Measurements from ENCODE around the gene HIVEP2.
"Not testable (repeated sequence)": the region's sequence is repeated elsewhere in the genome, so short reads cannot be mapped to it uniquely, and the experiment has no call there.

The HIVEP2 gene

GRCh38 chr6:142945049-142945445 lies at the start of gene HIVEP2:
Gene HIVEP2, minus strand, starts transcription at chr6:142945176. Its CDS starts 170,438 bp downstream, at chr6:142774738.
- peak within 1 kb of the TSS; percentile 58 for H3K4me3 ChIP-seq
- no peaks in the 10 kb centered on the region for H3K27me3 ChIP-seq (ENCODE audit: low read depth)
- no peaks in the 10 kb centered on the region for H3K9me3 ChIP-seq
- in situ Hi-C loops (cut with MboI; ENCODE audit: low sequenced_read_pairs) = no loop called here
- H3K4me1 ChIP-seq = peaks cover 13% of the 10 kb centered on the region
- peak; percentile 44 to 87 for DNase-seq (ENCODE audit: low spot score in 2 of 2)
- no peaks in the 10 kb centered on the region for H3K36me3 ChIP-seq (replicated peaks)

GRCh38 chr6:142993977-142994376 lies 49.0 kb upstream of the HIVEP2 start:
- DNase-seq (ENCODE audit: low spot score in 2 of 2) = no peak
- H3K4me1 ChIP-seq = peaks cover 5% of the 10 kb centered on the region; the same call in 1 of the 2 replicates
- in situ Hi-C loops (cut with MboI; ENCODE audit: low sequenced_read_pairs) = no loop called here
- no peaks in the 10 kb centered on the region for H3K27me3 ChIP-seq (ENCODE audit: low read depth)
- no peaks in the 10 kb centered on the region for H3K36me3 ChIP-seq (replicated peaks)
- H3K4me3 ChIP-seq = no peak overlapping the region
- H3K9me3 ChIP-seq = no peaks in the 10 kb centered on the region

DNA sequence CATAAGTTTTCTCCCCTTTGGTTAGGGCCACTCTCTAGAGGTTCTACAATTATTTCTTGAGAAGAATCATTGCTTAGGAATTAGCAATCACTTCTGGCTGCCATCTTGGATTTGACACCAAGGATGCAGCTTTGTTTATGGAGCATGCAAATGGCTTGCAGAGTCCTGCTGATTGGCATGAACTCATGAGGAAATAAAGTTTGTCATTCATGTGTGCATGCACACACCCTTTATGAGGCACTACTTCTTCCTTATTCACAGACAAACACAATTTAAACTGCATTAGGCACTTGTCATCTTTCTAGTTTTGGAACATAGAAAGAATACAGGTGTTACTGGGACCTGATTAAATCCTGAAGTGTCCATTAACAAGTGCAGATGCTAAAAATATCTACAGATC lies 42.5 kb upstream of the HIVEP2 start:
- no peak for DNase-seq (ENCODE audit: low spot score in 2 of 2)
- no peaks in the 10 kb centered on the region; the same call in 1 of the 2 replicates for H3K27me3 ChIP-seq (ENCODE audit: low read depth)
- H3K4me3 ChIP-seq = no peak overlapping the region
- in situ Hi-C loops (cut with MboI; ENCODE audit: low sequenced_read_pairs) = no loop called here
- no peaks in the 10 kb centered on the region for H3K4me1 ChIP-seq
- H3K36me3 ChIP-seq (replicated peaks) = no peaks in the 10 kb centered on the region
- no peaks in the 10 kb centered on the region for H3K9me3 ChIP-seq

GRCh38 chr6:142985281-142985680 lies 40.3 kb upstream of the HIVEP2 start:
- Histone ChIP-seq H3K4me1 (no peaks in the 10 kb centered on the region), H3K36me3 (replicated peaks) (no peaks in the 10 kb centered on the region), H3K9me3 (no peaks in the 10 kb centered on the region), H3K4me3 (no peak overlapping the region), H3K27me3 (ENCODE audit: low read depth) (no peaks in the 10 kb centered on the region; the same call in 1 of the 2 replicates)
- no peak for DNase-seq (ENCODE audit: low spot score in 2 of 2)
- in situ Hi-C loops (cut with MboI; ENCODE audit: low sequenced_read_pairs) = no loop called here

- H3K4me1 ChIP-seq = no peaks in the 10 kb centered on the region
- no peaks in the 10 kb centered on the region; the same call in 1 of the 2 replicates for H3K27me3 ChIP-seq (ENCODE audit: low read depth)
- DNase-seq (ENCODE audit: low spot score in 2 of 2) = no peak
- in situ Hi-C loops (cut with MboI; ENCODE audit: low sequenced_read_pairs) = no loop called here
- no peaks in the 10 kb centered on the region for H3K9me3 ChIP-seq
- H3K4me3 ChIP-seq = no peak overlapping the region
- no peaks in the 10 kb centered on the region for H3K36me3 ChIP-seq (replicated peaks)
Observed at GRCh38 chr6:142984386-142984785, 39.4 kb upstream of the HIVEP2 start.

DNA sequence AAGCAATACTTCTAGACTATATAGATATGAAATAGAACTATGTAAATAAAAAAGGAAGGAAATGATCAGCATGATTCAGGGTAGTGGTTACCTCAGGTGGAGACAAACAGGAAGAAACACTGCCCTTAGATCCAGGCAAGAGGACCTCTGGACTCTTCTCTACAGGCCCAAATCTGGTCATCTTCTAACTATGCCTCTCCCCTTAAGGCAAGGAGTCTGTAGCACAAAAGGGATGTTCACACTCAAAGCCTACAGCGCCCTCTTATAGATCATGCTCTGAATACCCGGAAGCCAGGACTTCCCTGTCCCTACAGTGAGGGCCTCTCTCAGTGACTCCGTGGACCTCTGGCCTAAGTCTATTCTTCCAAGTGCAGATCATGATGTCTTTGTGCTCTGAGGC lies 30.4 kb upstream of the HIVEP2 start:
- Histone ChIP-seq H3K9me3 (no peaks in the 10 kb centered on the region), H3K27me3 (ENCODE audit: low read depth) (no peaks in the 10 kb centered on the region), H3K36me3 (replicated peaks) (no peaks in the 10 kb centered on the region), H3K4me1 (no peaks in the 10 kb centered on the region), H3K4me3 (no peak overlapping the region)
- in situ Hi-C loops (cut with MboI; ENCODE audit: low sequenced_read_pairs) = no loop called here
- no peak for DNase-seq (ENCODE audit: low spot score in 2 of 2)

- H3K27me3 ChIP-seq (ENCODE audit: low read depth); H3K9me3 ChIP-seq; H3K4me3 ChIP-seq; H3K36me3 ChIP-seq (replicated peaks); in situ Hi-C loops (cut with MboI; ENCODE audit: low sequenced_read_pairs); DNase-seq (ENCODE audit: low spot score in 2 of 2); H3K4me1 ChIP-seq: not testable (repeated sequence)
Observed at GRCh38 chr6:142970941-142971340, 26.0 kb upstream of the HIVEP2 start.

- no peaks in the 10 kb centered on the region for H3K4me1 ChIP-seq
- in situ Hi-C loops (cut with MboI; ENCODE audit: low sequenced_read_pairs) = no loop called here
- no peaks in the 10 kb centered on the region for H3K27me3 ChIP-seq (ENCODE audit: low read depth)
- no peak overlapping the region for H3K4me3 ChIP-seq
- DNase-seq (ENCODE audit: low spot score in 2 of 2) = no peak
- no peaks in the 10 kb centered on the region for H3K9me3 ChIP-seq
- H3K36me3 ChIP-seq (replicated peaks) = no peaks in the 10 kb centered on the region
Observed at GRCh38 chr6:142968601-142969000, 23.6 kb upstream of the HIVEP2 start.

DNA sequence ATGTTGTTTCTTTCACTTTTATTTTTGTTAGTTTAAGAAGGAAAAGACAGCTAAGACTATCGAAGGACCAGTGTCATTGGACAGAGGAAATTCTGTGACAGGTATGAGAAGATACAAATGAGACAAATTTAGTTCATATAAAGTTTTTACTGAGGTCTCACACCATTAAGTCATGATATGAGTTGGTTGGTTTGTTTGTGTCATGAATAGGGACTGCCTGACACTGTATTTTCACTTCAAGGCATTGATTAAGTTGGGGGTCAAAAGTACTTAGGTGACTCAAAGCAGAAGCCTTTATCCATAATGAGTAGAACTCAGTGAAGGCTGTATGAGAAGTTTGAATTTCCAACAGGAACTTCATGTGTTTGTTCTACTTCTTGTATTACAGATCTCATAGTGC lies 21.3 kb upstream of the HIVEP2 start:
- in situ Hi-C loops (cut with MboI; ENCODE audit: low sequenced_read_pairs) = no loop called here

DNA sequence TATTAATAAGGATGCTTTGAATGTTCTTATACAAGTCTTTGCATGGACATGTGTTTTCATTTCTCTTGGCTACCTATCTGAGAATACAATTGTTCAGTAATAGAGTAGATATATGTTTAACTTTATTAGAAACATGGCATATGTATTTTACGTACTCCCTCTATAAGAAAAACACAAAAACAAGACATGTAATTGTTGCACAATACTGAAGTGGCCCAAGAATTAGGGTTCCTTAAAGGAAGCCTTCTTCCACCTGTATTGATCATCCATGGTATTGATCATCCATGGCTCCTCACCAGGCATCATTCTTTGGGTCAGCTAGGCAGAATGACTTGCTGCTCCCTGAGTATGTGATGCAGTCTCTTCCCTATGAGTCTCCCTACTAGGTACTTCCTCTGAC lies 20.2 kb upstream of the HIVEP2 start:
- no peak for DNase-seq (ENCODE audit: low spot score in 2 of 2)
- no peaks in the 10 kb centered on the region for H3K9me3 ChIP-seq
- in situ Hi-C loops (cut with MboI; ENCODE audit: low sequenced_read_pairs) = no loop called here
- no peaks in the 10 kb centered on the region for H3K4me1 ChIP-seq
- no peaks in the 10 kb centered on the region for H3K36me3 ChIP-seq (replicated peaks)
- no peak overlapping the region for H3K4me3 ChIP-seq
- H3K27me3 ChIP-seq (ENCODE audit: low read depth) = no peaks in the 10 kb centered on the region

More for the DNA sequence above, 21.3 kb upstream of the HIVEP2 start:
- Histone ChIP-seq H3K4me1 (no peaks in the 10 kb centered on the region), H3K9me3 (no peaks in the 10 kb centered on the region), H3K36me3 (replicated peaks) (no peaks in the 10 kb centered on the region), H3K27me3 (ENCODE audit: low read depth) (no peaks in the 10 kb centered on the region), H3K4me3 (no peak overlapping the region)
- DNase-seq (ENCODE audit: low spot score in 2 of 2) = no peak

GRCh38 chr6:142960098-142960497 lies 15.1 kb upstream of the HIVEP2 start:
- Histone ChIP-seq H3K36me3 (replicated peaks) (no peaks in the 10 kb centered on the region), H3K27me3 (ENCODE audit: low read depth) (no peaks in the 10 kb centered on the region), H3K4me1 (no peaks in the 10 kb centered on the region), H3K9me3 (no peaks in the 10 kb centered on the region), H3K4me3 (no peak overlapping the region)
- in situ Hi-C loops (cut with MboI; ENCODE audit: low sequenced_read_pairs) = no loop called here
- DNase-seq (ENCODE audit: low spot score in 2 of 2) = no peak

DNA sequence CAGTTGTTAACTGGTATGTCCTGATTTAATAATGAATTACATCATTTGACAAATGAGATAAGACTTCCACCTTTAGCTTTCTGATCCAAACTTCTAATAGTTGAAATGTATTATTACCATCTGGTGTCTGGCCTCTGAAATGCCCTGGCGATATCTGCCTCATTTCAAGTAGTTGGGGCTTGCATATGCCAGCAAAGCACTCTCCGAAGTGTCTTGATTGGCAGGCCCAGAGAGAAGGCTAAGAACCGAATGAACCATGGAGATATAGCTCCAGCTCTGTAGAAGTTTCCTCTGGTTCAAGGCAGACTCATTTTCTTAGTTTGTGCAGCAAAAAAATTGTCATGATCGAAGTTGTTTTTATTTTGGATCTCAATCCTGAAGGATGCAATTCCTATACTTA lies 13.4 kb upstream of the HIVEP2 start:
- Histone ChIP-seq H3K4me3 (no peak overlapping the region), H3K4me1 (no peaks in the 10 kb centered on the region), H3K36me3 (replicated peaks) (no peaks in the 10 kb centered on the region), H3K27me3 (ENCODE audit: low read depth) (no peaks in the 10 kb centered on the region), H3K9me3 (no peaks in the 10 kb centered on the region)
- in situ Hi-C loops (cut with MboI; ENCODE audit: low sequenced_read_pairs) = no loop called here
- DNase-seq (ENCODE audit: low spot score in 2 of 2) = no peak

- in situ Hi-C loops (cut with MboI; ENCODE audit: low sequenced_read_pairs) = no loop called here
- no peaks in the 10 kb centered on the region for H3K27me3 ChIP-seq (ENCODE audit: low read depth)
- no peaks in the 10 kb centered on the region for H3K9me3 ChIP-seq
- no peak for DNase-seq (ENCODE audit: low spot score in 2 of 2)
- H3K4me1 ChIP-seq = no peaks in the 10 kb centered on the region
- no peaks in the 10 kb centered on the region for H3K36me3 ChIP-seq (replicated peaks)
- no peak overlapping the region for H3K4me3 ChIP-seq
Observed at GRCh38 chr6:142956726-142957125, 11.8 kb upstream of the HIVEP2 start.

DNA sequence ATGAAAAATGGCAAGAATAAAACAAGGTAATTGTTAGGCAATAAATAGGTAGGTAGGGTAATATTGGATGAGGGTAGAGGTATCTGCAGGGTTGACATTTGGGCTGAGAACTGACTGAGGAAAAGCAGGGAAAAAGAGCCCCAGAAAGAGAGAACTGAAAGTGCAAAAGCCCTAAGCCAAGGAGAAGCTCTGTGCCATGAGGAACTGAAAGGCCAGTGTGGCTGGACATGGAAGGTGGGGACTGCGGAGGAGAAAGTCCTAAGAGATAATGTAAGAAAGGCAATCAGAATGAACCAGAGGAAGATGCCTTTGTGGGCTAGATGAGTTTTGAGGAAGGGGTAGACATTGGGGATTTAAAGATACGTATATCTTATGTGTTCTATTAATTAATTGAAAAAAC lies 9.9 kb upstream of the HIVEP2 start:
- Histone ChIP-seq H3K4me1 (no peaks in the 10 kb centered on the region), H3K4me3 (no peak overlapping the region), H3K36me3 (replicated peaks) (no peaks in the 10 kb centered on the region), H3K9me3 (no peaks in the 10 kb centered on the region), H3K27me3 (ENCODE audit: low read depth) (no peaks in the 10 kb centered on the region)
- no peak for DNase-seq (ENCODE audit: low spot score in 2 of 2)
- in situ Hi-C loops (cut with MboI; ENCODE audit: low sequenced_read_pairs) = no loop called here

Measured in HAP-1 (cell line).